NCI-H1417 (cell line): ENCODE data around the gene CD63.

Experiments used
- DNase-seq, 3 experiments: peaks; one replicate each; lab custom pipeline; 2025; lab: John Stamatoyannopoulos, UW

The CD63 gene

GRCh38 chr12:55705782-55706402, 22.9 kb downstream of the CD63 start:
- DNase-seq: no peak

DNA sequence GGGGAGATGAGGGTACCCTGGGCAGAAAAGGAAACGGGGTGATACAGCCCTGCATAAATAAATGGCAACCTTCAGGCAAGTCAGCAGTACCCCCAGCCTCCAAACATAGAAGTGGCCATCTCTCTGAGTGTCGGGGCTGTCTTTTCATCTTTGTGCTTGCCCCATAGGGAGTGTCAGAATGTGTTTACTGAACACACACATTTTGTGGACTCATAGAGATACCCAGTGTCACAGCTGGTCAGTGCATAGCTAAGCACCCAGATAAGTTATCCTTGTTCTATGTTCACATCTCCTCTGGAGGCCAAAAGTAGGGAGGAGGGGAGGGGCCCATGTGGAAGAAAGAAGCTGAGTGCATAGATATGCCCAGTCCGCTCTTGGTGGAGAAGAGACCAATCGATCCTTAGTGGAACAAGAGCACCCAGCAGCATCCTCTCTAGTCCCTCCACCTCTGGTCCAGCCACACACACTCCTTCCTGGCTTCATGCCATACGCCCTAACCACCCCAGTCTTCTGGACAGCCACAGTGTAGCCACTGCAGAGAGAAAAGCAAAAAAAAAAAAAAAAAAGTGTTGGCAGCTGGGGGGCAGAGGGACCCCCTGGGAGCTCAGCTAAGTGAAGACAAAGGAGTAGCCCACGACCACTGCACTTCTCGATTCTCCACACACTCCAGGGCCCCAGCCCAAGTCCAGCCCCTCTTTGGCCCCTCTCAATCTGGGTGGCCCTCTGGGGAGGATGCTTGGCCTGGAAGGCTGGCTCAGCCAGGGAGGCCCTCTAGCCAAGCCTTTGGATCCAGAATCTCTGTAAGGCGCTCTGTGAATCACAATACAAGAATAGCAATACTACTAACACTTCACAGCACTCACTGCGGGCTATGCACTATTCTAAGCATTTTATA, 23.7 kb downstream of the CD63 start:
- DNase-seq: no peak

GRCh38 chr12:55703901-55704761, 24.7 kb downstream of the CD63 start:
- DNase-seq: no peak

DNA sequence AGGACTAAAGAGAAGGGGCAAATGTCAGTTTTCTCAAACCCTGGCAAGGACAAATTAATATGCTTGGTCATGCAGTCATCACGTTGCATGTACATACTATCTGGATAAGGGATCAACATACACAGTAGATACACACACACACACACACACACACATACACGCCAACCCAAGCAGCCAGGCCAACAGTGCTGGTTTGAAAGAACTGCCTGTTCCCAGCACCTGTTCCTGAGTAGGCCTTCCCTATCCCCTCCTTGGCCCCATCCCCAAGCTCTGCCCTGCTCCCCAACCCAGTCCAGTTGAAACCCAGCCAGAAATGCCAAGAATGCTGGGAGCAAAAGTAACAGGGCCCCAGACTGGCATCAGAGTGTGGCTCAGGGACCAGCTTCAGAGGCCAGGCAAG, 25.5 kb downstream of the CD63 start:
- no peak for DNase-seq

DNA sequence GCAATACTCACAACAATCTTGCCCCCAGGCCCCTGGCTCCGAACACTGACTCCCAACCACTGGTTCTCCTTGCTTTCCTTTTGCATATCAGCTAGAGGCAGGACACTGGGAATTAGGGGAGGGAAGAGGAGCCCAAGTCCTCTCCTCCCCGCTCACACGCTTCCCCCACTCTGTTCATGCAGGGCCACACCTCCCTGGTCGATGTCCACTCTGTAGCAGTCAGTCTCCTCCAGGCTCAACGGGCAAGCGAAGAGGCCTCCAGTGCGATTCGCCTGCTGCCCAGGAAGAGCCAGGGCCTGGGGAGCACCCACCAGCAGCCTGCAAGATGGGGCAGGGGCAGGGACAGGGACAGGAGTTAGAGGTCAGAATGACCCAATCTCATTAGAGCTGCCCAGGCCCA, 25.9 kb downstream of the CD63 start:
- no peak for DNase-seq

- no peak for DNase-seq
Observed at GRCh38 chr12:55700255-55701018, 28.4 kb downstream of the CD63 start.

DNA sequence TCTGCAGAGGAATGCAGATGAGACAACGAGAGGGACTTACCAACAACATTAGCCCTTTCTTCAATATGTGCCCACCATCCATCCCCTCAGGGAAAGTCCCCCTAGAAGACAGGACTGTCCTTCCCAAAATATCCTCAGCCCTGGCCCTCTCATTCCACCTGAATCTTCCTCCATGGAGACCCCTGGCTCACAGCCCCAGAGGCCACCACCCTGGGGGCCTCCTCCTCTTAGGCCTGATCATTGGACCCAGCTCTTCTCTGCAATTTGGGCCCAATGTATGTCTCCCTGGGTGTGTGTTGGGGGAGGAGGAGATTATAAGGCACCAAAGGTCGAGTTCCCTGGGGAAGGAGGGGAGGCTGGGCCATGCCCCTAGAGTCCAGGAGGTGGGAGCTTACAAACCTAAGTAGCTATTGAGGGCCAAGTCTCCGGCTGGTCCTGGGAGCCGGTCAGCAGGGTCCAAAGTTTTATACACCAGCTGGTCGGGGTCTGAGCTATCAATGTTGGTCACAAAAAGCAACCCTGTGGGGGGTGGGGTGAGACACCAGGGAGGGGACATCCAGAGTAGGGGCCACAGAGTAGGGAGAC, 29.2 kb downstream of the CD63 start:
- no peak for DNase-seq

DNA sequence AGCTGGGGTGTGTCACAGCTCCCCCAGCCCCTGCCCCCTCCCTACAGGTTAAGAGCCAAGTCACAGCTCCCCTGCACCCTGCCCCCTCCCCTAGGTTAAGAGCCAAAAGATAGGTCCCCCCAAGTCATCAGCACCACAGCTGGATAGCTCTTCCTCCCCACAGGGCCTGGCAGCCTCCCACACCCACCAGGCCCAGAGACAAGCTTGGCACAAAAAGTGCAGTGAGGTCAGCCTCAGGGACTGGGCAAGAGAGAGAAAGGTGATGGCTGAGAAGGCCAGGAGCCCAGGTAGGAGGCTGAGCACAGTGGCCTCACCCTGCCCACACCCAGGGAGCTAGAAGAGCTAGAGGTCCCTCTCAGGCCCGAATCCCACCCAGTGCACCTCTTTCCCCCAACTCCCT, 29.8 kb downstream of the CD63 start:
- no peak for DNase-seq

DNA sequence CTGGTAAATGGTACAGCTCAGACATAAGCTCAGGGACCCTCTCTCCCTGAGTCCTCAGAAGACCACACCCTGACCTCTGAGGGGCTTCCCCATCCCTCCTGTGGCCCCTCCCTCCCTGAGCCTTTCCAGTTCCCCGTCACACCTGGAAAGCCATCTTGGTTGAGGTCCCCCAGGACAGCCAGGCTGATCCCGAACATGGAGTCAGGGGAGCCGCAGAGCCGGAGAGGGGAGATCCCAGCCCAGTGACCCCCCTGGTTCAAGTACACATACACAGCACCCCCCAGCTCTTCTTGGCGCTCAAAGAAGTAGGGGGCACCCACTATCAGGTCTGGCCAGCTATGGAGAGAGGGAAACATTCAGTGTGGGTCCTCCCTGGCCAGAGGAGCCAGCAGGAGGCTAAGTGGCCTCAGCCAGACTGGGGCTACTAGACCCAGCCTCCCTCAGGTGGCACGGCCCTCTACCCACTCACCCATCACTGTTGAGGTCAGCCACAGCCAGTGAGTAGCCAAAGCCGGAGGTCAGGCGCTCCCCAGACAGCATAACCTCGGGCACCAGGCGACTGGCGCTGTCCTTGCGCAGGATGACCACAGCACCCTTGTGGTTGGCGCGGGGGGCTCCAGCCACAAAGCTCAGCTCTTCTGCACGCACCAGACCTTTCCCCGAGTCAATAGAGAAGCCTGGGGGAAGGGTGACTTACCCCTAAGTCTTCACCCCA, 30.4 kb downstream of the CD63 start:
- DNase-seq: no peak

DNA sequence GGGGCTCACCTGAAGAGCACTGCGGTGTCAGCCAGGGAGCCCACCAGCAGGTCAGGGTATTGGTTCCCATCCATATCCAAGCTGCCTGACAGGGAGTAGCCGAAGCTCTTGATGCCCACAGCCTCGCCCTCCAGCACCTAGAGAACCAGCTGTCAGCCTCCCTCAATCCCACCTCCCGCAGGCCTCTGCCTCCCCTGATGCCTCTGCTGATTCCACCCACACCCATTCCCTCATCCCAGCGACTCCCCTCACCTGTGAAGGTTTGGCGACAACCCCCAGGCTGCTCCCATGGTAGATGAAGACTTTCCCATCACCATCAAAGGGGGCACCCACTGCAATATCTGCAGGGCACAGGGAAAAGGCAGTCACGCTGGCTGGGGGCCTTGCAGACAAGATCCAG, 31.1 kb downstream of the CD63 start:
- DNase-seq: no peak

- no peak for DNase-seq
Observed at GRCh38 chr12:55696796-55697462, 31.9 kb downstream of the CD63 start.

DNA sequence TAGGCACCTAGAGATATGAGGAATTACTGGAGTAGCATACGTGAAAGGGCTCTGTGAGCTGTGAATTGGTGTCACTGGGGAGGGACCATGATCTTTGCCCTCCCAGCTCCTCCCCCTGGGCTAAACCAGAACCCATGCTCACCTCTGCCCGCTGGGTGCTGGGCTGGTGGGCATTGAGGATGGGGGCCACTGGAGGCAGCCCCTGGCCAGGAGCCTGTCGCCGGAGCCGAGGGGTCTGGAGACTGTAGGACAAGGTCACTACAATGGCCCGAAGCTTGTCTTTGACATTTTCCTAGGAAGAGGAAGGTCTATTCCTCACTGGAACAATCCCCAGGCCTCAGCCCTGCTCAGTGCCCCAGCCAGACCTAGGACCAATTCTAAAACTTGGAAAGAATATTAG, 32.7 kb downstream of the CD63 start:
- no peak for DNase-seq

GRCh38 chr12:55695349-55695748, 33.5 kb downstream of the CD63 start:
- DNase-seq: no peak

DNA sequence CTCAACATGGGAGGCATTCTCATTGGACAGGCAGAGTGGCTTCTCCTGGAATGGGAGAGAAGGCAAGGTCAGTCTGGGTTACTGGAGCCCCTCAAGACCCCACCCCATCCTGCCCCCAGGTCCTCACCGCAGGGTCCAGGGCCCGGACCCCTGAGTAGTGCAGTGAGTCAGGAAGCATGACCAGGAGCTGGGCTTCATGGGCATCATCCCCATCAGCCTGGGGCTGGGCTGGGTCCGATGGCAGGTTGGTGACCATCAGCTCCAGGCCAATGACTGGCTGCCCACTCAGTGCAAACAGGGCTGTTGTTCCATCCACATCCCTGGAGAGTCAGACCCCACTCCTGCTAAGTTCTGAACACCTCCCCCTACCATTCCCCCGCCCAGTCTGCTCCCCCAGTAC, 34.2 kb downstream of the CD63 start:
- no peak for DNase-seq

DNA sequence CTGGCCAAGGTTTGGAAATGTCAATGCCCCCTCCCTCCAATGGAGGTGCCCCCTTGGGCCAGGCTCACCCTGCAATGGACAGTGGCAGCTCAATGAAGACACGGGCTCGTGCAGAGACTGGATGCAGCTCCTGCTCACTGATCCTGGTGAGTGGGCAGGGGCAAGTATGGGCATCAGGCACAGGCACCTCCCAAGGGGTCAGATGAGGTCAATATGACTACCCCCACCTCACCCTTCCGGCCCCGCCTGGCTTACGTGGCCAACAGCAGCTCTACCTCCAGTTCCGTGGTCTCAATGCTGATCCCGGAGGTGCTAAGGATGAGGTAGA, 34.7 kb downstream of the CD63 start:
- no peak for DNase-seq

GRCh38 chr12:55693323-55694187, 35.3 kb downstream of the CD63 start:
- DNase-seq: no peak

- no peak for DNase-seq
Observed at GRCh38 chr12:55692631-55693322, 36.0 kb downstream of the CD63 start.

GRCh38 chr12:55688716-55689655, 39.8 kb downstream of the CD63 start:
- DNase-seq: no peak
